ENCODE data around the gene DNAH8.
A peak's percentile ranks its signal among the peaks of the same experiment; 100 is the strongest.

- TF ChIP-seq, protein P1, sequence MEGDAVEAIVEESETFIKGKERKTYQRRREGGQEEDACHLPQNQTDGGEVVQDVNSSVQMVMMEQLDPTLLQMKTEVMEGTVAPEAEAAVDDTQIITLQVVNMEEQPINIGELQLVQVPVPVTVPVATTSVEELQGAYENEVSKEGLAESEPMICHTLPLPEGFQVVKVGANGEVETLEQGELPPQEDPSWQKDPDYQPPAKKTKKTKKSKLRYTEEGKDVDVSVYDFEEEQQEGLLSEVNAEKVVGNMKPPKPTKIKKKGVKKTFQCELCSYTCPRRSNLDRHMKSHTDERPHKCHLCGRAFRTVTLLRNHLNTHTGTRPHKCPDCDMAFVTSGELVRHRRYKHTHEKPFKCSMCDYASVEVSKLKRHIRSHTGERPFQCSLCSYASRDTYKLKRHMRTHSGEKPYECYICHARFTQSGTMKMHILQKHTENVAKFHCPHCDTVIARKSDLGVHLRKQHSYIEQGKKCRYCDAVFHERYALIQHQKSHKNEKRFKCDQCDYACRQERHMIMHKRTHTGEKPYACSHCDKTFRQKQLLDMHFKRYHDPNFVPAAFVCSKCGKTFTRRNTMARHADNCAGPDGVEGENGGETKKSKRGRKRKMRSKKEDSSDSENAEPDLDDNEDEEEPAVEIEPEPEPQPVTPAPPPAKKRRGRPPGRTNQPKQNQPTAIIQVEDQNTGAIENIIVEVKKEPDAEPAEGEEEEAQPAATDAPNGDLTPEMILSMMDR (IDR thresholded peaks at IDR 0.05) = peak; percentile 42 to 55 (median 44)
- no peak for TF ChIP-seq EP300 (IDR thresholded peaks at IDR 0.05)
Measured at GRCh38 chr6:38973178-38974057, 258.3 kb downstream of the DNAH8 start.

All from esophagus muscularis mucosa (tissue), 3 donors.